Renal cortical epithelial cell (primary cell): ENCODE results near the gene BATF. TPM values are rescaled to one million over a fixed set of nuclear protein-coding genes. Genes with fewer than 3 reads are reported as not detected.

Source experiments
- DNase-seq: peaks from one replicate; pipeline ENCODE4 v3.0.0-alpha.2; 2011; ENCODE audit warnings: low read depth
- total RNA-seq: library from RNA; depleted of rRNA; stranded (reverse); fragments of >200 nt; gene quantifications from 2 replicates; pipeline ENCODE4 v1.2.3, GENCODE V29; 2014

BATF gene
- total RNA-seq, 1 donor from 2014 or later = not detected

GRCh38 chr14:75595226-75595625, 73.0 kb downstream of the BATF start:
- no peak for DNase-seq

Other genes with a start within 250 kb of the BATF start
- 0.87 and 80.4 TPM in 2 replicates for gene FOS, start 243.6 kb upstream of the BATF start, total RNA-seq
- 27.0 and 36.5 TPM in 2 replicates for gene JDP2, start 94.4 kb upstream of the BATF start, total RNA-seq
- gene FLVCR2, start 56.2 kb downstream of the BATF start, total RNA-seq = 1.2 and 3.4 TPM in 2 replicates
- gene ERG28, start 138.4 kb downstream of the BATF start, total RNA-seq = 4.3 and 6.9 TPM in 2 replicates
- 16.5 and 34.1 TPM in 2 replicates for gene TTLL5, start 138.8 kb downstream of the BATF start, total RNA-seq